GM19467 (cell line): ENCODE results near the gene CMTM1.
"Not testable (repeated sequence)": the region's sequence is repeated elsewhere in the genome, so short reads cannot be mapped to it uniquely, and the experiment has no call there.

Source experiments
- ATAC-seq: cut with Tn5 transposase; IDR thresholded peaks from one replicate; pipeline ENCODE4 v1.9.1; 2021; ENCODE audit warnings: mild to moderate bottlenecking, moderate library complexity; ENCODE audit not compliant: unreplicated experiment

CMTM1 gene

DNA sequence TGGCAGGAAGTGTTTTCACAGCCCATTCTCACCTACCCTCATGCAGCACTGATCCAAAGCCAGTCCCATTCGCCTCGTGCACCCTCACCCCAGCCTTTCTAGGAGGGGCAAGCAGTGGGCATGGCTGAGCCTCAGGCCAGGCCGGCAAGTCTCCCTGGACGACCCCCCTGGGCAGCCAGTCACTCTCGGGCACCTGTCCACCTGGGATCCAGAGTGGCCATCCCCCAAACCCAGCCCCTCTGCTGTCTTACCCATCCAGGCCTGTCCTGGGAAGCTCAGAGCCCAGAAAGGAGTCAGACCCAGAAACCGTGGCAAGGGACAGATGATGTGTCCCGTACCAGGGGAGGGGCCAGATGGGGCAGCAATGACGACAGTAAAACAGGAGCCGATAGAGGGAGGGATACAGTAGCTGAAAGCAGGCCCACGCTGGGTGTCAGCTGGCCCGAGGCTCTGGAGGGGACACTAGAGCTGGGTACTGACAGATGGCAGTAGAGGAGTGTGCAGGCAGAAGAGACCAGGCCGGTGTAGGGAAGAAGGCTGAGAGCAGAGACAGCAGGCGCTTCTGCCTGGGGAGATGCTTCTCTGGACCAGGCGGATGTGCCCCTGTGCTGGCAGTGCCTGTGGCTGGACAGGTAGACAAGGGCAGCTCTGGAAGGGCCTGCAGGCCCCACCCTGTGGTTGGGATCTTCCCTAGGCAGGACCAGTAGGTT lies 44.0 kb downstream of the CMTM1 start:
- ATAC-seq: no peak

DNA sequence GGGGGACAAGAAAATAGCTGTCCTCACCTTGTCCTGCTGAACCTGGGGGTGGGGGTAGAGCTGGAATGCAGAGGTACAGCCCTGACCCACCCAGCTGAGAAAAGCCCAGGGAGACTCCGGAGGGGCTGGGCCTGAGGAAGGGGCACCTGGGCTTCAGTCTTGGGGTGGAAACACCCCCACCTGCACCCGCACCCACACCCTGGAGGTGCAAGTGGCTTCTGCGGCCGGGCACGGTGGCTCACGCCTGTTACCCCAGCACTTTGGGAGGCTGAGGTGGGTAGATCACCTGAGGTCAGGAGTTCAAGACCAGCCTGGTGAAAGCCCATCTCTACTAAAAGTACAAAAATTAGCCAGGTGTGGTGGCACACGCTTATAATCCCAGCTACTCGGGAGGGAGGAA lies 45.7 kb downstream of the CMTM1 start:
- ATAC-seq: not testable (repeated sequence)

- no peak for ATAC-seq
These were observed 46.2 kb downstream of the CMTM1 start for GRCh38 chr16:66612422-66612821.

DNA sequence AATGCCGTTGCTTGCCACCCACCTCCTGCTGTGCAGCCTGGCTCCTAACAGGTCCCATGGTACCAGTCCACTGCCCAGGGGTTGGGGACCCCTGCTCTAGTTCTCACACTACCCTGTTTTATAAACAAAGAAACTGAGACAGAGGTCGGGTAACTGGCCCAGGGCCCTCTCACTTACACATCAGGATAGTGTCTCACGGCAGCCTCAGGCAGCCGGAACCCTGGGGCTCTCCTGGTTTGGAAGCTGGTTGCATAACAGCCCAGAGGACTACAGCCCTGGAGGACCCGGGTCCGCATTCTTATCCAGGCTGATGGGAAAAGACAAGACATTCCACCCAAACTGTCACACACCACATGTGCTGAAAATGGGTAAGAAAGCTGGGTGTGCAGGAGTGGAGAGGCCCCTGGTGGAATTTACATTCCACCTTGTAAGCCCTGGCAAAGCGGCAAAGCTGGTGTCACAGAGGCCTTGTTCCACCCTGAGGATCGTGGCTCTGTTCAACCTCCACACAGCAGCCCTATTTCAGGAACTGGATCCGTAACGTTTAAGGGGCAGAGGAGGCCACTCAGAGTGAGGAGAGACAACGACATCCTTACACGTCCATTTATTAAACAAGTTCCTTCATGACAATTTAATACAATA lies 48.0 kb downstream of the CMTM1 start:
- ATAC-seq: no peak

GRCh38 chr16:66616169-66616568 lies 49.9 kb downstream of the CMTM1 start:
- no peak for ATAC-seq

DNA sequence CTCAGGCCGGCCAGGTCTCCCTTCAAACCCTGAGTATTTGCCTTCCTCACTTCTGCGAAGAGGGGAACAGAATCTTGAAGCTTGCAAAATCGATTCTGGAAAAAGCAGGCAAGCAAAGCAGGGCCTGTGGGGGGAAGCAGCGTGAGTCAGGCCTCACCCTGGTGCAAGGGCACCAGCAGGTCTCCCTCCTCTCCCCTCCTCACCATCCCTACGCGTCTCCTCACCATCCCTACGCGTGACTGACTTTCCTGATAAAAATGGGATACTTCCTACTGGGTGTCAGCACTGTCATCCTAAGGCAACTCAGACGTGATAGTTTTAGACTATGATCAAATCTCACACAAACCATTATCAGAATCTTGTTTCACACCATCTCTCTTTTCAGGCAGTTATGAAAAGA lies 50.4 kb downstream of the CMTM1 start:
- ATAC-seq: no peak

GRCh38 chr16:66617010-66617434 lies 50.8 kb downstream of the CMTM1 start:
- no peak for ATAC-seq

DNA sequence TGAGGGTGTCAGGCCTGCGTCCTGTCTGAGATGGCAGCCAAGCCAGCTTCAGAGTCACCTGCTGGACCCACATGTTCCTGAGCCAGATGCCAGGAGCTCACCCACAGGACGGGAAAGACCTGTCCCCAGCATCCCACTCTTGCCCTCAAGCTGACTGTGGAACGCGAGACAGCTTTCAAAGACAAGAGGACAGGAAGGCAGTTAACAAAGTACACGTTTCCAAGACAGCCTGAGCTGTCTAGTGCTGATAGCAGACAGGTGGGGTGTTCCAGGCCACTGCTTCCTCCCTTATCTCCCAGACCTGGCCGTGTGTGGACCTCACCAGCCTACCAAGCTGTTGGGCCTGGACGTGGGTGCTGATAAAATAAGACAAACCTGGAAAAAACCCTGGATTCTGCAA lies 51.5 kb downstream of the CMTM1 start:
- no peak for ATAC-seq

GRCh38 chr16:66618588-66619375 lies 52.5 kb downstream of the CMTM1 start:
- no peak for ATAC-seq

- no peak for ATAC-seq
These were observed 53.5 kb downstream of the CMTM1 start for GRCh38 chr16:66619534-66620428.

- no peak for ATAC-seq
These were observed 54.2 kb downstream of the CMTM1 start for GRCh38 chr16:66620429-66620795.

GRCh38 chr16:66621973-66622372 lies 55.7 kb downstream of the CMTM1 start:
- no peak for ATAC-seq

GRCh38 chr16:66622863-66623262 lies 56.6 kb downstream of the CMTM1 start:
- ATAC-seq: no peak

GRCh38 chr16:66623755-66624154 lies 57.5 kb downstream of the CMTM1 start:
- ATAC-seq: no peak

DNA sequence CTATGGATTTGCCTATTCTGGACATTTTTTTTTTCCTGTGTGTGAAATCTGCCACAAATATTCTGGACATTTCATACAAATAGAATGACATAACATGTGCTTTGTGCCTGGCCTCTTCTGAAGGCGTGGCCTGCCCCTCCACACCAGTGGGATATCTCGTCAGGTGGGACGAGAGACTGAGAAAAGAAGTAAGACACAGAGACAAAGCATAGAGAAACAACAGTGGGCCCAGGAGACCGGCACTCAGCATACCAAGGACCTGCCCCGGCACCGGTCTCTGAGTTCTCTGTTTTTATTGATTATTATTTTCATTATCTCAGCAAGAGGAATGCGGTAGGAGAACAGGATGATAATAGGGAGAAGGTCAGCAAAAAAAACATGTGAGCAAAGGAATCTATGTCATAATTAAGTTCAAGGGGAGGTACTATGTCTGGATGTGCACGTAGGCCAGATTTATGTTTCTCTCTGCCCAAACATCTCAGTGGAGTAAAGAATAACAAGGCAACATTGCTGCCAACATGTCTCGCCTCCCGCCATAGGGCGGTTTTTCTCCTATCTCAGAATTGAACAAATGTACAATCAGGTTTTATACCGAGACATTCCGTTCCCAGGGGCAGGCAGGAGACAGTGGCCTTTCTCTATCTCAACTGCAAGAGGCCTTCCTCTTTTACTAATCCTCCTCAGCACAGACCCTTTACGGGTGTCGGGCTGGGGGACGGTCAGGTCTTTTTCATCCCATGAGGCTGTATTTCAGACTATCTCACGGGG lies 61.6 kb downstream of the CMTM1 start:
- not testable (repeated sequence) for ATAC-seq
